WTC11 (cell line): ENCODE data around the gene MMP17.

Experiments
- CTCF ChIP-seq: fragments of 200-600 bp; IDR thresholded peaks from 2 replicates; pipeline ENCODE4 v1.8.0; 2022; ENCODE audit warnings: antibody characterized with exemption
- EMX1 ChIP-seq: fragments of 250-450 bp; sonication (Bioruptor Pico); IDR thresholded peaks from 2 replicates; pipeline ENCODE4 v1.8.0; 2021; ENCODE audit warnings: mild to moderate bottlenecking
- HMGXB4 ChIP-seq: sonication (generic); formaldehyde crosslinking; IDR thresholded peaks from 2 replicates; pipeline ENCODE4 v1.8.1; 2023; ENCODE audit warnings: mild to moderate bottlenecking, moderate library complexity, missing genetic modification reagents
- PRDM15 ChIP-seq: sonication (generic); formaldehyde crosslinking; IDR thresholded peaks from 2 replicates; pipeline ENCODE4 v1.8.0; 2022; ENCODE audit warnings: missing genetic modification reagents

GRCh38 chr12:131806674-131807073, 21.5 kb upstream of the MMP17 start:
- TF ChIP-seq CTCF (no peak), EMX1 (CRISPR knock-in tag) (no peak), HMGXB4 (CRISPR knock-in tag) (no peak), PRDM15 (CRISPR knock-in tag) (no peak)
